ENCODE measurements around the gene MAPKAP1.

DNA sequence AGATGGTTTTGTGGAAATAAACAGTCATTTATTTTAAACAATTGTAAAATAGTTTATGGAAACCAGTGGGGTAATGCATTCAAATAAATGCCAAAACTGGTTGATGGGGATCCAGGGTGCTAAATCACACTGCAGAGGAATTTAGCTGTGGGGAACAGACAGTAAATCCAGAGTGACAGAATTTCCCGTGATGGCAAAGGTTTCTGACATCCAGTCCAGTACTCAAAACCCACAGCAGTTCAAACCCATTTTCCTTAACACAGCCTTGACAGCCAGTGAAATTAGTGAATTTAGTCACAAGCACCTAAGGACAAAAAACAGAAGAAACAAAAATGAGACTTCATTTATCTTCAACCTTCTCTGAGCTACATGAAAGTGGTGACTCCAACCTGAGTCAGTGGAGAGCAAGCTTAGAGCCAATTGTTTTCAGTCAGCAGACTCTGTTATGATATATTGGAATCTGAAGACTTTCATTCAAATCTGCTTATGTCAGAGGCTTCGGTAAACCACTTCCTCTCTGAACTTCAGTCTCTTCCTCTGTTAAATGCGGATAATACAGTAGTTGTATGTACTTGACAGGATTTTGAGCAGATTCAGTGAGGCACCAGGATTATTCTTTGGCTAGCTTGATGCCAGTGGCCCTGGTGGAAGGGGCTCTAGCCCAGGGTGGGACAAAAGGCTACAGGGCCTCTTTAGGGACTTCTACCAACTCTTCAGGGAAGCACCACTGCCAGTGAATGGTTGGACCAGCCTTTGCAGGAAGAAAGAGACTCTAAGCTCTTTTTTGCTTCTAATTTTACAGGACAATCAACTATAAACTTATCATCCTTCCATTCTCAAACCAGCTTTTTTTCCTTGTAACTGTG, 185.3 kb downstream of the MAPKAP1 start:
- TF ChIP-seq, protein P1, sequence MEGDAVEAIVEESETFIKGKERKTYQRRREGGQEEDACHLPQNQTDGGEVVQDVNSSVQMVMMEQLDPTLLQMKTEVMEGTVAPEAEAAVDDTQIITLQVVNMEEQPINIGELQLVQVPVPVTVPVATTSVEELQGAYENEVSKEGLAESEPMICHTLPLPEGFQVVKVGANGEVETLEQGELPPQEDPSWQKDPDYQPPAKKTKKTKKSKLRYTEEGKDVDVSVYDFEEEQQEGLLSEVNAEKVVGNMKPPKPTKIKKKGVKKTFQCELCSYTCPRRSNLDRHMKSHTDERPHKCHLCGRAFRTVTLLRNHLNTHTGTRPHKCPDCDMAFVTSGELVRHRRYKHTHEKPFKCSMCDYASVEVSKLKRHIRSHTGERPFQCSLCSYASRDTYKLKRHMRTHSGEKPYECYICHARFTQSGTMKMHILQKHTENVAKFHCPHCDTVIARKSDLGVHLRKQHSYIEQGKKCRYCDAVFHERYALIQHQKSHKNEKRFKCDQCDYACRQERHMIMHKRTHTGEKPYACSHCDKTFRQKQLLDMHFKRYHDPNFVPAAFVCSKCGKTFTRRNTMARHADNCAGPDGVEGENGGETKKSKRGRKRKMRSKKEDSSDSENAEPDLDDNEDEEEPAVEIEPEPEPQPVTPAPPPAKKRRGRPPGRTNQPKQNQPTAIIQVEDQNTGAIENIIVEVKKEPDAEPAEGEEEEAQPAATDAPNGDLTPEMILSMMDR (IDR thresholded peaks at IDR 0.05), result no peak
- no peak for TF ChIP-seq POLR2A (IDR thresholded peaks at IDR 0.05)

Measured in stomach (tissue), 4 donors.